GM18870 (cell line): ENCODE results near the gene DNMBP.
"Not testable (repeated sequence)": the region's sequence is repeated elsewhere in the genome, so short reads cannot be mapped to it uniquely, and the experiment has no call there.

Source experiments
- ATAC-seq: cut with Tn5 transposase; IDR thresholded peaks from one replicate; pipeline ENCODE4 v1.9.1; 2021; ENCODE audit warnings: moderate library complexity; ENCODE audit not compliant: unreplicated experiment

The DNMBP gene

DNA sequence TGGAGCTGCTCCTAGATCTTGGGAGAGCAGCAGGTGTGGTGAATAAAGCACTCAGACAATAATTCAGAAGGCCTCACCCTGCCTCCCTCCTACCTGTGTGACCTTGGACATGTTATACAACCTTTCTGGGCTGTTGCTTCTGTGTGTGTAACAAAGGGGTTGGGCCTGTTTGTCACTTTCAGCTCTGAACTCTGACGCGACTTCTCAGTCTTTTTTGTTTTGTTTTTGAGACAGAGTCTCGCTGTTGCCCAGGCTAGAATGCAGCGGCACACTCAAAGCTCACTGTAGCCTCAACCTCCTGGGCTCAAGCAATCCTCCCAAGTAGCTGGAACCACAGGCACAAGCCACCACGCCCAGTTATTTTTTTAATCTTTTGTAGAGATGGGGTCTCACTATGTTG lies 89.3 kb downstream of the DNMBP start:
- ATAC-seq = no peak

DNA sequence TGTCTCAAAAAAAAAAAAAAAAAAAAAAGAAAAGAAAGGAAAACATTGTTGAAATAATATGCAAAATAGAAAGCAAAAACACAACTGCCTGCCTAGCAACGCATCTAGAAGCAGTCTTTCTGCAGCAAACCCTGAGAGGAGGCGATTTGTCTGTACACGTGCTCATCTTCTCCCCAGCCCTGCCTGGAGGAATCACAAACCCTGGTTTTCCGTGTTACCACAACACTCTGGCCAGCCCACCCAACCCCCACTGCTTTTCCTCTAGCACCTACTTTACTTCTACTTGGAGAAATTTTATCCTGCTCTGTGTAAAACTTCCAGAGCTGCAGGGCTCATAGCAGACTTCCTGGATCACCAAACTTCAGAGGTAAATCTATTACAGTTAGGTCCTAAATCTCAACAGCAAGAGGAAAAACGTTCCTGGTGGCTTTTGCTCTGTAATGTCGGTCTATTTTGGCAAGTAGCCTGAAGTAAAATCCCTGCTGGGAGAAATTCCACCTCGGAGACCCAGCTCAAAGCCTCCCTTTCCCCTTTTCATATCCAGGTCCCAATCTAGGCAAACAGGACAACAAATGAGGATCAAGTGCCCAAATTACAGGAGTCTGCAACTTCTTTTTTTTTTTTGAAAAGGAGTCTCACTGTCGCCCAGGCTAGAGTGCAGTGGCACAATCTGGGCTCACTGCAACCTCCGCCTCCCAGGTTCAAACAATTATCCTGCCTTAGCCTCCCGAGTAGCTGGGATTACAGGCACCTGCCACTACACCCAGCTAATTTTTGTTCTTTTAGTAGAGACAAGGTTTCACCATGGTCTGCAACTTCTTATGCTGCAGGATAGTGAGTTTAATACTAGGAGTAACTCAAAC lies 91.6 kb downstream of the DNMBP start:
- ATAC-seq = no peak

DNA sequence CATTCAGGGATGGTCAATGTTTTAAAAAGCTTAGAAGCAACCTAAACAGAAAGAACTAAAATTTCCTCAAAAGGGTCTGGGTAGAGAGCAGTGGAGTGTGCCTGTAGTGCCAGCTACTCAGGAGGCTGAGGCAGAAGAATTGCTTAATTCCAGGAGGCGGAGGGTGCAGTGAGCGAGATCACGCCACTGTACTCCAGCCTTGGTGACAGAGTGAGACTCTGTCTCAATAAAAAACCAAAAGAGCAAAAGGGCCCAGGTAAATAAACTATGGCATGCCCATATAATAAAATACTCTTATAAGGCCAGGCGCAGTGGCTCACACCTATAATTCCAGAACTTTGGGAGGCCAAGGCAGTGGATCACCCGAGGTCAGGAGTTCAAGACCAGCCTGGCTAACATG lies 93.0 kb downstream of the DNMBP start:
- no peak for ATAC-seq

DNA sequence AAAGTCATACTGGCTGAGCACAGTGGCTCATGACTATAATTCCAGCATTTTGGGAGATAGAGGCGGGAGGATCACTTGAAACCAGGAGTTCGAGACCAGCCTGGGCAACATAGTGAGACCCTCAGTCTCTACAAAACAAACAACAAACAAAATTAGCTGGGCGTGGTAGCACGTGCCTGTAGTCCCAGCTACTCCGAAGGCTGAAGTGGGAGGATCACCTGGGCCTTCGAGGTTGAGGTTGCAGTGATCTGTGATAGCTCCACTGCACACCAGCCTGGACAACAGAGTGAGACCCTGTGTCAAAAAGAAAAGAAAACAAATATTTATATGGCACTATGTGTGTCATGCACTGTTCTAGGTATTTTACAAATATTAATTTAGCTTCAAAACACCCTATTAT lies 94.3 kb downstream of the DNMBP start:
- ATAC-seq = no peak

DNA sequence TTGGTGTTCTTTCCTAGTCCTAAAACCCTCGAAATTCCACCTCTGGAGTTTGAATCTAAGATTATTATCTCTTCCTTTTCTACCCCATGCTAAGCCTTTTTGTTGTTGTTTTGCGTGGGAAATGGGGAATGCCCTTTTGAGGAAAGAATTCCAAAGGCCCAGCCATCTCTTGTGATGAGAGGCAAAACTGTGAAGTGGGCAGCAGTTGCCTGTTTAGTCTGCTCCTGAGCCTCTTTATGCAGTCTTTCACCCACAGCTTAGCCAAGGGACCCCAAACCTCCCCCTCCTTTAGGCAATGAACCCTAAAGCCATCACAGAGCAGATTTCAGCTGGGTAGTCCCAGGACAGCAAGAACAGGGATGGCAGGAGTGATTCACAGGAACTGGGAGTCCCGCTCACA lies 95.5 kb downstream of the DNMBP start:
- ATAC-seq = no peak

- ATAC-seq = no peak
Observed at GRCh38 chr10:99913831-99914235, 95.9 kb downstream of the DNMBP start.

DNA sequence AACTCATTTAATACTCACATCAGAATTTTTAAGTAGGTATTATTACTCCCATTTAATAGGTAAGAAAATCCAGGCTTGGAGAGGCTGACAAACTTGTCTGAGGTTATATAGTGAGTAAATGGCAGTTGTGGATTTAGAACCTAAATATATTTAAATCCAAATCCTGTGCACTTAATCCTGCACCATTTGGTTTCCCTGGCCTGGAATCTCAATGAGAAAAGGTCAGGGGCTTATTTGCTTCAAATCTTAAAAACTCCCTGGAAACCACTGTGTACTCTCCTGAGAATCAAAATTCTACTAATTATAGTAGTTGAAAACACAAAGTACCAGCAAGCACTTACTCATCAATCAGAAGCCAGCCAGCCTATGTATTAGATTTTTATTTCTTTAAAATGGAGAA lies 97.7 kb downstream of the DNMBP start:
- ATAC-seq = no peak

- ATAC-seq = no peak
Observed at GRCh38 chr10:99908512-99908911, 101.2 kb downstream of the DNMBP start.

DNA sequence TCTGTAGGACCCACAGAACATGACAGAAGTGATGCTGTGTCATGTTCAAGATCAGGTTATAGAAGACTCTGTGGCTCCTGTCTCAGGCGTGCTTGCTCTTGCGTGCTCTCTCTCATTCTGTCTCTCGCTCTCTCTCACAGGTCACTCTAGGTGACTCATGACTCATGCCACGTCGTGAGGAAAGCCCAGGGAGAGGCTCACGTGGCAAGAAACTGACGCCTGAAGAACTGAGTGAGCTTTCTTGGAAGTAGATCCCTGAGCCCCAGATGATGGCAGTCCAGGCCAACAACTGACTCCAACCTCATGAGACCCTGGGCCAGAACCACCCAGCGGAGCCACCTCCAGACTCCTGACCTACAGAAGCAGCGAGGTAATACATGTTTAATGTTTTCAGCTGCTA lies 103.3 kb downstream of the DNMBP start:
- no peak for ATAC-seq

DNA sequence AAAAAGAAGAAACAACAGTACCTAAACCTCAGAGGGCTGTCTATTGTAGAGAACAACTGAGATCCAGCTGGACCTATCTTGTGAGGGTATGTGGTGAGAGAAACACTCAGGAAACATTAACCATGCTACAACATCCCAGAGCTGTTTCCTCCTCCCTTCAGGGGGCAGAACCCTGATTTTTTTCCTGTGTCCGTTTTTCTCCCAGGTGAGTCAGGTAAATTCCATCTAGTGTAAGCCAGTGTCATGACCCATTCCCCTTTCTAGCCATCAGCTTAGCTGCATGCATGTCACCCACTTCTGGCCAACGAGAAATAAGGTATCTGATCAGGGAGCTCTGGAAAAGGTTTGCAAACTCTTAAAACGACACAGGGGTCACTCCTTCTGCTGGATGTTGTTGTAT lies 103.8 kb downstream of the DNMBP start:
- ATAC-seq = no peak

DNA sequence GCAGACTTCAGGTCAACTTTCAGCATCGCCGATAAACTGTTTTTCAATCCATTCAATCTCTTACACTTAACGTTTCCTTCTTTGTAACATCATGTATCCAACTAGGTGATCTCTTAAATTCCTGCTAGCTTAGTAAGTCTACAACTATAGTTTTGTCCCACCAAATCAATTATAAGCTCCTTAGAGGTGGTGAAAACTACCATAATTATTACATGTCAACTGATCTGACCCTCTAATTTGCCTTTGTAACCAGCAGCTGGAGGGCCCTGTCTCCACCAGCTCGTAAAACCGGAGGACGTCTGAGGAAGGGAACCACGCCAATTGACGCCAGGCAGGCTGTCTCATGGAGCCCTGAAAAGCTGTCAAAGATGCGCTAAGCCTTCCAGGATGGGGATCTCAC lies 113.9 kb downstream of the DNMBP start:
- ATAC-seq = no peak

GRCh38 chr10:99895066-99895465 lies 114.7 kb downstream of the DNMBP start:
- not testable (repeated sequence) for ATAC-seq

DNA sequence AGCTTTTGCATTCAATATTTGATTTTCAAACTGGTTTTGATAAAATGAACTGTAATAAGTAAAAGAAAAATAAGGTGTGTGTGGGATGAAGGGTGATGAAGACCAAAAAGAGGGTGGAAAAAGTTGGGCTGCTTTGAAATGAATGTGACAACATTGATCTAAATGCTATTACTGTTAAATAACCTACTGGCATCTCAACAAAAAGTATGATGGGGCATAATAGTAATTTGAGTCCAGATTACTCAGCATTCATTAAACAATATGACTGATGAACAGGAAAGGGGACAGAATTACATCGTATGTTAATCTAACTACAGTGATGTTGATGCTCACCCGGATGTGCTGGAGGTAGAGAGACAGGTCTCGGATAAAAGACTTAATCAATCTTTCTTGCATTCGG lies 115.1 kb downstream of the DNMBP start:
- ATAC-seq = no peak

DNA sequence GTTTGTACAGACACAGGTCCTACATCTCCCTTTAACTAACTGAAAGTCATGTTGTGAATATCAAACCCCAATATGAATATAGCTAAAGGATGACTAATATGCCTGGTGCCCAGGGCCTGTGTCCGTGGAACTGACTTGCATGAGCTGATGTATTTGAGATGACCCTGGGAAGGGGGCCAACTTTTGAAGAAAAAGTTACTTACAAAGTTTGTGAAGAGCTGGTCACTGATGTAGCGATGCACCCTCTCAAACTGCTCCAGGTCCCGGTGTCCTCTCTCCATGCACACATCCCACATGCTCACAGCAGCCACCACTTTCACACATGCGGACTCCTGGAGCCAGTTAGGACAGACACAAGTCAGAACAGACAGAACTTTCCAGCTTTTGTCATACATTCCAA lies 121.1 kb downstream of the DNMBP start:
- no peak for ATAC-seq

DNA sequence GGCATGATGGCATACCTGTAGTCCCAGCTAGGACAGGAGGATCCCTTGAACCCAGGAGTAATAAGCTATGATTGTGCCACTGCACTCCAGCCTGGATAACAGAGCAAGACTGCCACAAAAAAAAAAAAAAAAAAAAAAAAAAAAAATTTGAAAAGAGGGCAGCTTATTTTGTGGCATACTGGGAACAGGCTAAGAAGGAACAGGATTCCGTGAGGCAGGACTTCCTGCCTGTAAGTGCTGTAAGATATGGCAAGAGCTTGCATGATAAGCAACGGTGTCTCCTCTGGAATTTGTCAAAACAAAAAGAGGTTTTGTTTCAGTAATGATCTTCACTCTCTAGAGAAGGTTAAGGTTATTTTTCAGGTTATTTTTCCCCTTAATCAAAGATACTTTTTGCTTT lies 126.2 kb downstream of the DNMBP start:
- ATAC-seq = no peak

GRCh38 chr10:99881371-99881770 lies 128.4 kb downstream of the DNMBP start:
- ATAC-seq = no peak

- no peak for ATAC-seq
Observed at GRCh38 chr10:99880080-99880835, 129.5 kb downstream of the DNMBP start.

DNA sequence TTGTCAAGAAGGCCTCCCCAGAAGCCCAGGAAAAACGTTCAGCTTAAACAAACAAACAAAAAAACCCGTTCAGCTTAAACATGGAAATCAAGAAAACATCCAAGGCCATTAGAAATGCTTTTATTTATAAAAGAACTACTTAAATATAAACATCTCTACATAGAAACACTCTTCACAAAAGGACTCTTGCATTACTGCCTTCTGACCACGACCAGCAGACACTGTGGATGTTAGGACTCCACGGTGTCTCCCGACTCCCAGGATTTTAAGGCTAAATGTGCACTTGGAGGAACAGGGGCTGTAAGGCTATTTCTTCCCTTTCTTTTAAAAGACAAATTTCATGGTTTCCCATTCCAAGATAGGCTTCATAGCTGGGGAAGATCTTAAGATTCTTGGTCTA lies 134.3 kb downstream of the DNMBP start:
- ATAC-seq = no peak

GRCh38 chr10:99874341-99875085 lies 135.2 kb downstream of the DNMBP start:
- ATAC-seq = no peak

GRCh38 chr10:99873846-99874245 lies 135.9 kb downstream of the DNMBP start:
- no peak for ATAC-seq

DNA sequence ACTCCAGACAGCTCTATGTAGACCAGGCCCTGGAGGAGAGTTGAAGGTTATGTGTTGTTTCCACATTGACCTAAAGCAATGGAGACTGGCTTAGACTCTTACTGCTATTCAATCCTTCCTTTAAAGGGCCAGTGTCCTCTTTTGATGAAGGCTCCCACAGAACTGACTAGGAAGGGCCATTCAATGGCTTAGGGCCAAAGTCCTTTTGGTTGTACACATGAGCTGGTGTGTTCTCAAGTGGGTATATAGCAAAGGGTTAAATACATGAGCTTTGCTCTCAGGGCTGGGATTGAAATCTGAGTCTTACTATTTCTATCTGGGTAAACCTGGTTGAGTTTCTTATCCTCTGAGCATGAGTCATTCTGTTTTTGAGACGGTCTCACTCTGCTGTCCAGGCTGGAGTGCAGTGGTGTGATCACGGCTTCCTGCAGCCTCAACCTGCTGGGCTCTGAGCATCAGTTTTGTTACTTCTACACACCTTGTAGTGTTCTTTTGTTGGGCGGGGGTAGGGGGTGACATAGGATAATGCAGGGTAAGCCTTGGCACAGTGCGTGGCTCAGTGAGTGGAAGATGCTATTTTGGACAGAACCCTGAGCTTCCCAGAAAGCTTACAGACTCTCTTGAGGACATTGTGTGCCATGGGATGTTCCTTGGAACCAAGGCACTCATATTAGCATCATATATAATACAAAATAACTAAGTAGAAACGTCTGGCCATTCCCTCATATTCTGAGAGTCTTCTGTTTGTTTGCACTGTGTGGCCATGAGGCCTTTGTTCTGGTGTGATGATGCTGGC lies 137.2 kb downstream of the DNMBP start:
- no peak for ATAC-seq
